COR-L47 (cell line): ENCODE results near the gene REXO5.
A peak's percentile ranks its signal among the peaks of the same experiment; 100 is the strongest.
"Not testable (repeated sequence)": the region's sequence is repeated elsewhere in the genome, so short reads cannot be mapped to it uniquely, and the experiment has no call there.

Source experiments
- DNase-seq: peaks from one replicate; lab custom pipeline; 2025; lab: John Stamatoyannopoulos, UW

Gene REXO5, protein sequence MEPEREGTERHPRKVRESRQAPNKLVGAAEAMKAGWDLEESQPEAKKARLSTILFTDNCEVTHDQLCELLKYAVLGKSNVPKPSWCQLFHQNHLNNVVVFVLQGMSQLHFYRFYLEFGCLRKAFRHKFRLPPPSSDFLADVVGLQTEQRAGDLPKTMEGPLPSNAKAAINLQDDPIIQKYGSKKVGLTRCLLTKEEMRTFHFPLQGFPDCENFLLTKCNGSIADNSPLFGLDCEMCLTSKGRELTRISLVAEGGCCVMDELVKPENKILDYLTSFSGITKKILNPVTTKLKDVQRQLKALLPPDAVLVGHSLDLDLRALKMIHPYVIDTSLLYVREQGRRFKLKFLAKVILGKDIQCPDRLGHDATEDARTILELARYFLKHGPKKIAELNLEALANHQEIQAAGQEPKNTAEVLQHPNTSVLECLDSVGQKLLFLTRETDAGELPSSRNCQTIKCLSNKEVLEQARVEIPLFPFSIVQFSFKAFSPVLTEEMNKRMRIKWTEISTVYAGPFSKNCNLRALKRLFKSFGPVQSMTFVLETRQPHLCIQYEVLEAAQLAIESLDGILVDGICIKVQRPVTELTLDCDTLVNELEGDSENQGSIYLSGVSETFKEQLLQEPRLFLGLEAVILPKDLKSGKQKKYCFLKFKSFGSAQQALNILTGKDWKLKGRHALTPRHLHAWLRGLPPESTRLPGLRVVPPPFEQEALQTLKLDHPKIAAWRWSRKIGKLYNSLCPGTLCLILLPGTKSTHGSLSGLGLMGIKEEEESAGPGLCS

DNA sequence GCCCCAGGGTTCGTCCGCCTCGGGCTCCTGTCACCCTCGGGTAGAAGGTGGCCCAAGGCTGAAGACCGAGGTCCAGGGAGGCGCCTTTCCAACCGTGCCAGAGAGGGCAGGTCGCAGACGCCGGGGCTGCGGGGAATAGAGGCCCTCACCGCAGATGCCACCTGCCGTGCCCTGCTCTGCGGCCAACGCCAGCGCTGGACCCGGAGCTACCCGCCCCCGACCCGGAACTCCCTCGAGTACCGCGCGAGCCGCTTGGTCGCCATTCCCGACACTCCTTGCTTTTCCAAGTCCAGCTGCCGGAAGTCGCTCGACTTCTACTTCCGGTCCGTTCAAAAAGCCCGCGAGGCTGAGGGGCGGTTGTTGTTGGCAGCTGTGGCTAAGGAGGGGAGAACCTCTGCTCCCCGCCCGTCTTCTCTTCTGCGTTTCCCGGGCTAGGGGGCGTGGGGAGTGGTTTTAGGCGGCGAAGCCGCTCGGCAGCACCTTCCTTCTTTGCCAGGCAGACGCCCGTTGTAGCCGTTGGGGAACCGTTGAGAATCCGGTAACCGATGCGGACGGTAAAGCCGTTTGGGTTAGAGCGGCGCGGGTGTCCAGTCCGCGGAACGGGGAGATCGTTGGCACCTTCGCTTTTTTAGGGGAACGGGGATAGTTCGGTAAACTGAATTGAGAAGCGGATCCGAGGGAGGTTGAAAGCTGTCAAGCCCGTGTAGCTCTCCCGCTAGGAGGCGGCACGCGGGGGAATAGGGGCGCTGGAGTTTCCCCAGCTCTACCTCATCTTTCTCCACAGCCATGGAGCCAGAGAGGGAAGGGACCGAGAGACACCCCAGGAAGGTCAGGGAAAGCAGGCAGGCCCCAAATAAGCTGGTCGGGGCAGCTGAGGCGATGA, at the start of gene REXO5, which contains the start of gene ERI2:
REXO5 (plus strand) TSS at position 360 of the 883 bp plus-strand sequence; CDS start at position 787, 427 bp downstream.
ERI2 (minus strand) TSS at position 305 of the 883 bp plus-strand sequence; CDS start at position 263, 42 bp downstream.
- DNase-seq = peak; percentile 94

DNA sequence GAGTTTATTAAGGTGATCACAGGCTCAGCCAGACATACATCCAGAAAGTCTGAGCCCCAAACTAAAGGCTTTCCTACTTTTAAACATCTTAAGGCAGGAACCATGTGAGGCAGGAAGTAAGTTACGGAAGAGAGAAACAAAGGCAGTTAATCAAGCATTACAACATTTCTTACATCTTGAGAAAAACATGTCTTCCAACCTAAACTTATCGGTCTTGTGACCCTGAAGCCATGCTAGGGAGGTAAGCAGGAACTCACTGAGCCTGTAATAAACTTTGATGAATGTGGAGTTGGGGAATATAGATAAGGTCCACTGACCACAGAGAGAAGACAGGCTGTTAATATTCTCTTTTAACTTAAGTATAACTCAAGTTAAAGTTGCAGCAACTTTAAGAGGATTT, 46.0 kb upstream of the REXO5 start:
- no peak for DNase-seq

DNA sequence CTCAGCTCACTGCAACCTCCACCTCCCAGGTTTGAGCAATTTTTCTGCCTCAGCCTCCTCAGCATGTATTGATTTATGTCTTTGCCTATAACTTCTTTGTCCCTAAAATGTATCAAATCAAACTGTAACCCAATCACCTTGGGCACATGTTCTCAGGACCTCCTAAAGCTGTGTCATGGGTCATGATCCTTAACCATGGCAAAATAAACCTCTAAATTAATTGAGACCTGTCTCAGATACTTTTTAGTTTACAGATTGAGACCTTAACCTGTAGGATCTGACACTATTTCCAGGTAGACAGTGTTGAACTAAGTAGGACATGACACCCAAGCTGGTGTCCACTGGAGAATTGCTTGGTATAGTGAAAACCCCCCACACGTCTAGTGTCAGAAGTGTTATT, 45.2 kb upstream of the REXO5 start:
- DNase-seq = no peak

DNA sequence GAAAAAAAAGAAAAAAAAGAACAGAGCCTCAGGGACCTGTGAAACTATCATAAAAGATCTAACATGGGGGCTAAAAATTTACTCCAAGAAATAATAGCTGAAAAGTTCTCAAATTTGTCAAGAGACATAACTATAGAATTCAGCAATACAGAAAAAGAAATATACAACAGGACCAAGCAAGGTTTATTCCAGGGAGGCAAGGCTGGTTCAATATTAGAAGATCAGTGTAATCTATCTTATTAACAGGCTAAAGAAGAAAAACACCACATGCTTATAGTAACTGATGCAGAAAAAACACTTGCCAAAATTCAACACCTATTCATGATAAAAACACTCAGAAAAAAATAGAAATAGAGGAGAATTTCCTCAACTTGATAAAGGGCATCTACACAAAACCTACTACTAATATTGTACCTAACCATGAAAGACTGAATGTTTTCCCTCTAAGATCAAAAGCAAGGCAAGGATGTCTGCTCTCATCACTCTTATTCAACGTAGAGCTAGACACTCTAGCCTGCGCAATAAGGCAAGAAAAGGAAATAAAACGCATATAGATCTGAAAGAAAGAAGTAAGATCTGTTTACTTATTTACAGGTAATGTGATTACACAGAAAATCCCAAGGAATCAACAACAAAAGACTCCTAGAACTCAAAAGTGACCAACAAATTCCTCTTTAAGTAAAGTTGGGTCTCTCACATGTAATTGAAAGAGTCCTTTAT, 43.8 kb upstream of the REXO5 start:
- no peak for DNase-seq

DNA sequence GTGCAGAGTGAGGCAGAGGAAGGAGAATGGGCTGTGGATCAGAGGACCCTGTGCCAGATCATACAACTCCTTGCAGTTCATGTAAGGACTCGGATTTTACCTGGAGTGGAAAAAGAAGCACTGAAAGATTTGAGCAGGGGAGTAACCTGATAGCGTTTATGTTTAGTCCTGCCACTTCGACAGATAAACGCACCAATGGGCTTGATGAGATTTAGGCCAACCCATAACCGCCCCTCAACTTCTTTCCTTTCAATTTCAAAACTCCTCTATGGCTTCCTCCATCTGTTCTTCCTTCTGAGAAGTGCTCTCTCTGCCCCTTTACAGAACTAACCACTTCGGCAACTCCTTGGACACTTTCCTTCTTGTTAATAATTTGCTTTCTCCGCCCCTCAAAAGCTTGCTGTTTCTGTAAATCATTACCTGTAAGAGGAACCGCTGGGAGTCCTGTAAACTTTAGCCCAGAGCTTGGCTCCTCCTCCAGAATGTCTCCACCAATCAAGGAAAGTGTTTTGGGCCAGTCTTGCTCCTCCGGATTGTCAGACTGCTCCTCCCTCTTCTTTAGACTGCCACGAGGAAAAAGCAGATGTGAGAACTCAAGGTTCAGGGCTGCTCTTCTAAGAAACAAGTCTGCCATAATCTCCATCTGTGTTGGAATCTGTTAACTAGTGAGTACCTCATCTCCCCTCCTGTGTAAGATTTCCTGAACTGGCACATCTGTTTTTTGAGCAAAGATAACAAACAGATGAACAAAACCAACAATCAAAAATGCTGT, 42.7 kb upstream of the REXO5 start, which contains the start of gene ACSM3:
ACSM3 (plus strand) TSS at position 554 of the 772 bp plus-strand sequence. CDS start 6,021 bp downstream, outside the sequence.
- no peak for DNase-seq

DNA sequence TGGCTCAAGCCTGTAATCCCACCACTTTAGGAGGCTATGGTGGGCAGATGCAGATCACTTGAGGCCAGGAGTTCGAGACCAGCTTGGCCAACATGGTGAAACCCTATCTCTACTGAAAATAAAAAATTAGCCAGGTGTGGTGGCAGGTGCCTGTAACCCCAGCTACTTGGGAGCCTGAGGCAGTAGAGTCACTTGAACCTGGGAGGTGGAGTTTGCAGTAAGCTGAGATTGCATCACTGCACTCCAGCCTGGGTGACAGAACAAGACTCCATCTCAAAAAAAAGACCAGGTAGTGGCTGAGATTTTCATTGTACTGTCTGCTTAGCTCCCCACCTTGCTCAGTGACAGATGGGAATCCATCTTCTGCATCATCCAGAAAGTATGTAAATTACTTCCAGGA, 41.9 kb upstream of the REXO5 start:
- DNase-seq = not testable (repeated sequence)

DNA sequence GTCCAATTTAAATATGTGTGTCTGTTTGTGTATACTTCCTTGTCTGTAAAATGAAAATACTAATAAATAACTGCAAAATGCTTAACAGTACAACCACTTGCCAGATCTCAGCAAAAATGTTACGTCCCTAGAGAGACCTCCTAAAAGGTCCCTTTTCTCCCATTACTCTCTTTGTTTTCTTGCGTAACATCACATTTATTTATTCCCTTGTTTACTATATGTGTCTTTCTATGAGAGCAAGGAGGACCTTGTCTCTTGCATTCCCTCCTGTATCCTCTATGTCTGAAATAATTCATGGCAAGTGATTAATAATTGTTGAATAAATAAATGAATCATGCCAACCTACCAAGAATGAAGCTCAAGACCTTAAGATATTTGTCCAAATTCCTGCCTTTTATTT, 40.6 kb upstream of the REXO5 start:
- DNase-seq = no peak

DNA sequence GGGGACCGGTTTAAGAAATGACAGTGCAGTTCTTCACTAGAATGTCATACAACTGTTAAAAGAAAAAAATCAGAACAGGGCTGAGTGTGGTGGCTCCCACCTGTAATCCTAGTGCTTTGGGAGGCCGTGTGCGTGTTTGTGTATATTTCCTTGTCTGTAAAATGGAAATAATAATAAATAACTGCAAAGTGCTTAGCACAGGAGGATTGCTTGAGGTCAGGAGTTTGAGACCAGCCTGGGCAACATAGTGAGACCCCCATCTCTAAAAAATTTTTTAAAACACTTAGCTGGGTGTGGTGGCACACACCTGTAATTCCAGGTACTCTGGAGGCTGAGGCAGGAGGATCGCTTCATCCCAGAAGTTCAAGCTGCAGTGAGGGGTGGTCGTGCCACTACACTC, 40.0 kb upstream of the REXO5 start:
- no peak for DNase-seq

DNA sequence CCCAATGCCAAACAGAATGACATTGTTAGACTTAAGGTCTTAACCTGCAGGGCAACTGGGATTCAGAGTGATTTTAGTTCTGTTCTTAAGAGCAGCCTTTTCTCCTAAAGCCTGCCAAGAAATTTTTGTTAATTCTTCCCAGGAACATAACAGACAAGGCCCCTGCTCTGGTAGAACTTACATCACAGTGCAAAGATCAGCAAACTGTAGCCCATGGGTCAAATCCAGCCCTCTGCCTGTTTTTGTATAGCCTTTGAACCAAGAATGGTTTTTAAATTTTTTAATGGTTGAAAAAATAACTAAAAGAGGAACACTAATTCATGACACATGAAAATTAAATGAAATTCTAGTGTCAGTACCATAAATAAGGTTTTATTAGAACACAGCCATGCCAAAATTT, 38.8 kb upstream of the REXO5 start:
- DNase-seq = no peak

DNA sequence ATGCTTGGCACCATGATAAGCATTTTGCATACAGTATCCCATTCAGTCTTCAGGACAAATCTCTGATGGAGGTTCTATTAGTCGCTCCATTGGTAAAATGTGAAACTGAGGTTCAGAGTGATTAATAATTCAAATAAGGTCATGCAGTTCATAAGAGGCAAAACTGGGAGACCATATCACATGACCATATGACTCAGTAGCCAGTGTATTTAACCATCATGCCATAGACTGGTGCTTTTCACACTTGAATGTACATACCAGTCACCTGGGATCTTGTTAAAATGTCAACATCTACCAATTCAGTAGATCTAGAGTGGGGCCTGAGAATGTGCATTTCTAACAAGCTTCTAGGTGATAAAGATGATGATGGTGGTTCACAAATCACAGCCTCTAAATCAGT, 38.2 kb upstream of the REXO5 start:
- DNase-seq = no peak

DNA sequence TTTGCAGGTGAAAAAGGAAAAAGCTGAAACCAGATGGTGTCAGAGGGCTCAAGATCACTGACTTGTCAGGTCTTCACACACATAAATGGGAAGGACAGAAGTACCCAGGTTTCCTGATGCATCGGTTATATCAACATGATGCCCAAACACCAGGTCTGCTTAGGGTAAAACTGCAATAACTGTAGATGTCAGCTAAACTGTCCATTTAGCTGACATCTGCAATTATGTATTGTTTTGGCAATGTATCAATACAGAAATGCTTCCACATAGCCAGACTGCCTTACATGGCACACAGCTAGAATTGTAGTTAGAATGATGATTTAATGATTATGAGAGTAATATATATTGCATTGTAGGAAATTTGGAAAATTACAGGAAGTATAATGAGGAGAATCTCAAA, 37.5 kb upstream of the REXO5 start:
- no peak for DNase-seq

DNA sequence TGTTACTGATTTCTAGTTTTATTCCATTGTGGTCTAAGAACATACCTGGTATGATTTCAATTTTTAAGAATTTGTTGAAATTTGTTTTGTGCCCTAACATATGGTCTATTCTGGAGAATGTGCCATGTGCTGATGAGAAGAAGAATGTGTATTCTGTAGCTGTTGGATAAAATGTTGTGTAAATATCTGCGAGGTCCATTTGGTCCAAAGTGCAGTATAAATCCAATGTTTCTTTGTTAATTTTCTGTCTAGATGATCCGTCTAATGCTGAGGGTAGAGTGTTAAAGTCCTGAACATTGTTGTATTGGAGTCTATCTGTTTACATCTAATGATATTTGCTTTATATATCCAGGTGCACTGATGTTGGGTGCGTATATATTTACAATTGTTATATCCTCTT, 32.6 kb upstream of the REXO5 start:
- no peak for DNase-seq

DNA sequence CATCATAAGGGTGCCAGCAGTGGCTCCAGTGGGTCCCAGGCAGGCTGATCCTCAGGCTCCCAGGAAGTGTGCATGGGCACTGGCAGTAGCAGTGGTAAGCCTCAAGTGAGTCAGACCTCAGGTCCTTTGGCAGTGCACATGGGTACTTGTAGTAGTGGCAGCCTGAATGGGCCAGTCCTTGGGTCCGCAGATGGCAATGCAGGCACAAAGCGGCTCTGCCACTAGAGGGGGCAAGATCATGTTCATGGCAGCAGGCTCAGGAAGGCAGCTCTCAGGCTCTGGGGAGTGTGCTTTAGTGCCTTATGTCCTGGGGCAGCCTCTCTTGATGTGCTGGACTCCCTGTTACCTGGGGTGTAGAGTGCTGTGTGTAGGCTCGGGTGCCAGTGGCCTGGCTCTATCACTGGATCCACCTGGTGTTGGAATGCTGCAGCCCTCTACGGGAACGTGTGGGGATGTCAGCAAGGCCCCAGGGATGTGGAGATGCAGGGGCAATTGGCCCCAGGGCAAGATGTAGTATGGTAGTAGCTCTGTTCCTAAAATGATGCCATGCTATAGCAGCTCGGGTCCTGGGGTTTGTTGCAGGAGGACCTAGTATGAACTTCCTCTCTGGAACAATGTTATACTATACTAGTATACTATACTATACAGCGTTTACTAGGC, 31.5 kb upstream of the REXO5 start:
- DNase-seq = peak; percentile 42

DNA sequence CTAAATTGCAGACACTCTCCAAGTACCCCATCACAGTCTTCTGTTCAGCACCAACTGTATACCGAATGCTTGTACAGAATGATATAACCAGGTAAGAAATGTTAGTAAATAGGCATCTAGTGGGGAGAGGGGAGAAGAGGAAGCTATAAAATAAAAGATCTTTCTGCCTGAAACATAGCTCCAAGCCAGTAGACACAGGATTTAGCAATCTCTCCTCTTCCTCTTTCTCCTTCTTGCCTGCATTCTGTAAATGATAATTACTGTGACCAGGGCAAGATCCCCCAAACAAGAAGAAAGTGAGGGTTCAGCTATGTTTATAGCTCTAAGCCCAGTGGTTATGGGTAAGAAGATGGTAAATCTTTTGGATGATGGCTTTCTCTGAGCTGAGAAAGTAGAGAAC, 24.6 kb upstream of the REXO5 start:
- DNase-seq = no peak

DNA sequence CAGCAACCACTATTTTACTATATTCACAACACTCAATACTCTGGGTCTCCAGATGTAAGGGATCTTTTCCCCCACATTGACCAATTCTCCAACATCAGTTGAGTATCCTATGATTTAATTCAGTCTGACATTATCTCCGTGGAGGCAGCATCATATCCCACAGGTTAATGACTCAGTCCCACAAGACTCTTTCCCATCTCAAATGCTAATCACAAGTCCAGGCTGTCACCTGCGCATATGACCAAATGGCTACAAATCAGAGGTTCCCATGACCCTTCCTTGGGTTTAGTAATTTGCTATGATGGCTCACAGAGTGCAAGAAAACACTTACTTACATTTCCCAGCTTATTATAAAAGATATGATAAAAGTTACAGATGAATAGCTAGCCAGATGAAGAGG, 23.9 kb upstream of the REXO5 start:
- no peak for DNase-seq

DNA sequence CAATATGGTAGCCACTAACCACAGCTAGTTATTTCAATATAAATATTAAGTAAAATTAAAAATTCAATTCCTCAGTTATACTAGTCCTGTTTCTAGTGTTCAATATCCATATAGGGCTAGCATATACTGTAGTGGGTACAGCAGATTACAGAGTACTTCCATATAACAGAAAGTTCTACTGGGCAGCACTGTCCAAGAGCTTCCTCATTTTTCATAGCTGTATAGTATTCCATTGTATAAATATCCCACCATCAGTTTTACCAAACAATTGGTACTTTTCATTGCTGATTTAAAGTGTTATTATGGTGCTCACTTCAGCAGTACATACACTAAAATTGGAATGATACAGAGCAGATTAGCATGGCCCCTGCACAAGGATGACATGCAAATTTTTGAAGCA, 22.1 kb upstream of the REXO5 start:
- DNase-seq = no peak

DNA sequence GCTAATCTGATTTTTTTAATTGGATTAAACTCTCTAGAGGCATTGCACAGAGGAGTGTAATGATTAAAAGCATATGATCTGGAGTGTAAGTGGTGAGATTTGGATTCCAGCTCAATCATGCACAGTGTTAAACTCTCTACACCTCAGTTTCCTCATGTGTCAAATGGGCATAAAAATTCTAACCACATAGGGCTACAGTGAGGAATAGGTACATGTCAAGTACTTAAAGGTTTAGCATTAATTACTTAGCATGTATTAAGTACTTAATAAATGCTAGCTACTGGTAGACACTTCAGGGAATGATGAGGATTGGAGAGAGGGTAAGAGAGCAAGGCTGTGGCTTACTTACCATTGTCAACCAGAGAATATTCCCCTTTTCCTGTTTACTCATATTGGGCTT, 17.2 kb upstream of the REXO5 start:
- no peak for DNase-seq

DNA sequence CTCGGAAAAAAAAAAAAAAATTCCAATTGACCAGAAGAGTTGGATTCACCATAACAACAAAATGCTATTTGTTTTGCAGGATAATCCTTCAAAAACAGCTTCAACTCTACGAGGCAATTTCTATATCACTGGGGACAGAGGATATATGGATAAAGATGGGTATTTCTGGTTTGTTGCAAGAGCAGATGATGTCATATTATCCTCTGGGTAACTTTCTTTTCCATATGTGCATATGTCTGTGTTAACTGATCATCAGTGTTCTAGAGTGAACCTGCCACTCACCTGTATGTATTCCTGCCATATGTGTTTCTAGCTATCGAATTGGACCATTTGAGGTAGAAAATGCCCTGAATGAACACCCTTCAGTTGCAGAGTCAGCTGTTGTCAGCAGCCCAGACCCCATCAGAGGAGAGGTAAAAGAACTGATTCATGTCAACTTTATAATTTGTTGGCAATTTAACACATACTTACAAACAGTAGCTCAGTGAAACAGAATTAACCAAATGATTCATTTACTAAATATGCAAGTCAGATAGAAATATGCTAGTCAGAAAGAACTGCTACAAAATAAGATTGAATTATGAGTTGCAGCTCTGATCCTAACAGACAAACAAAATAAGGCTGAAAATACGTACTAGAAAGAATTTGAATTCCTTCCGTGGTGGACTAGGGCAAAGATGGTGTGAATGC, 14.3 kb upstream of the REXO5 start:
- DNase-seq = no peak

DNA sequence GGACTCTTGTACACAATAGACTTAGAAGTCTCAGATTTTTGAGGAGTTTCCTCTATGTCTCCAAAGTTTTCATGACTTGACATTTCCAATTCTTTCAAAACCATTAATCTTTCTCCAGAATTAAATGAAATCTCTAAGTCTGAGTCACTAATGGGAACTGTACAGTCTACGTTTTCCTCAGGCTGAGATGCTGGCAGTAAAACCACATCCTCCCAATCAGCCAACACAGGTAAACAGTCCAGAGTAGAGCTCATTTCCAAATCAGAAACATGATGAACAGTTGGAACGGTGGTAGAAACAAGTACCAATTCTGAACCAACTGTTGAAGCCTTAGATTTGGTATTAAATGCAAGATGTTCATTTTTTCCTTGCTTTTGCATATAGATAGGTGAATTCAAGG, 8.0 kb upstream of the REXO5 start:
- no peak for DNase-seq

DNA sequence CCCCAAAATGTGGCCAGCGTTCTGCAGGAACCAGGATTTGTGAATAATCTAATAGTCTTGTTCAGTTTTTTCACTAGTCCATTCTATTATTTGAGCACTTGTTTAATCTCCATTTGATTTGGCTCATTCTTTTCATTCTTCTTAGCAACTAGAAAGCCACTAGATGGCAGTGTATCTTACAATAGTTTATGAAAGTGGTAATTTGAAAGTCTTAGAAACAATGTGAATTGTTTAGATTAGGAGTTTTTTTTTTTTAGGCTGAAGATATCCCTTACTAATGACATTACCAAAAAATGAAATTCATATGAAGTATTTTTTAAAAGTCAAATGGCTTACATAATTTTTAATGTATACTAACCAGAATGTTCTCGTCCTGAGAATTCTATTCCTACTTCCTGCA, 6.7 kb upstream of the REXO5 start:
- no peak for DNase-seq
